Stimulated activated naive CD4-positive, alpha-beta T cell (primary cell): ENCODE data around the gene MOBP.

Source experiments
- DNase-seq, 6 experiments: peaks; one replicate each; lab custom pipeline; 2025; lab: John Stamatoyannopoulos, UW

The MOBP gene

GRCh38 chr3:39541442-39541841 is 74.0 kb downstream of the MOBP start:
- DNase-seq, result no peak

- no peak for DNase-seq
Measured at GRCh38 chr3:39541917-39542329, 74.4 kb downstream of the MOBP start.

- DNase-seq, result no peak
Measured at GRCh38 chr3:39542588-39542988, 75.1 kb downstream of the MOBP start.

GRCh38 chr3:39548282-39548681 is 80.8 kb downstream of the MOBP start:
- DNase-seq, result no peak

GRCh38 chr3:39550354-39551051 is 83.0 kb downstream of the MOBP start:
- no peak for DNase-seq
